Activated T-helper 2 cell treated with anti-CD3 and anti-CD28 coated beads, Interferon-gamma antibody, Interleukin-2, Interleukin-4, amounts not matched to agents 10 μg/mL and 5 μg/mL and 100 μg/mL, durations not matched to agents 14 hours and 24 hours and 36 hours (primary cell): ENCODE measurements around the gene SLC29A3. TPM values are rescaled to one million over a fixed set of nuclear protein-coding genes. Genes with fewer than 3 reads are reported as not detected.
A peak's percentile ranks its signal among the peaks of the same experiment; 100 is the strongest.
"Not testable (repeated sequence)": the region's sequence is repeated elsewhere in the genome, so short reads cannot be mapped to it uniquely, and the experiment has no call there.

ENCODE experiments used
- DNase-seq: peaks from one replicate; pipeline ENCODE4 v3.0.0; 2021; ENCODE audit warnings: low spot score
- H3K27ac Mint-ChIP-seq: one replicate; pipeline ENCODE4 v1.8.0; 2021; ENCODE audit warnings: mixed read lengths
- H3K27me3 Mint-ChIP-seq: one replicate; pipeline ENCODE4 v1.8.0; 2021; ENCODE audit warnings: low read depth, mixed read lengths
- H3K36me3 Mint-ChIP-seq: one replicate; pipeline ENCODE4 v1.8.0; 2021; ENCODE audit warnings: low read depth, mixed read lengths
- H3K4me1 Mint-ChIP-seq: one replicate; pipeline ENCODE4 v1.8.0; 2021; ENCODE audit warnings: low read depth, mixed read lengths
- H3K4me3 Mint-ChIP-seq: one replicate; pipeline ENCODE4 v1.8.0; 2021; ENCODE audit warnings: low read depth, mild to moderate bottlenecking, moderate library complexity, mixed read lengths
- H3K9me3 Mint-ChIP-seq: one replicate; pipeline ENCODE4 v1.8.0; 2021; ENCODE audit warnings: mixed read lengths
- intact Hi-C: fragments of 100-400 bp; cut with micrococcal nuclease; formaldehyde crosslinking; loops from one replicate; pipeline ENCODE4 v1.15.1; 2023
- total RNA-seq: library from RNA; stranded (reverse); gene quantifications from 2 replicates; pipeline ENCODE4 v1.2.3, GENCODE V29; 2022

Gene SLC29A3
- 7.2 and 7.3 TPM in 2 replicates for total RNA-seq

DNA sequence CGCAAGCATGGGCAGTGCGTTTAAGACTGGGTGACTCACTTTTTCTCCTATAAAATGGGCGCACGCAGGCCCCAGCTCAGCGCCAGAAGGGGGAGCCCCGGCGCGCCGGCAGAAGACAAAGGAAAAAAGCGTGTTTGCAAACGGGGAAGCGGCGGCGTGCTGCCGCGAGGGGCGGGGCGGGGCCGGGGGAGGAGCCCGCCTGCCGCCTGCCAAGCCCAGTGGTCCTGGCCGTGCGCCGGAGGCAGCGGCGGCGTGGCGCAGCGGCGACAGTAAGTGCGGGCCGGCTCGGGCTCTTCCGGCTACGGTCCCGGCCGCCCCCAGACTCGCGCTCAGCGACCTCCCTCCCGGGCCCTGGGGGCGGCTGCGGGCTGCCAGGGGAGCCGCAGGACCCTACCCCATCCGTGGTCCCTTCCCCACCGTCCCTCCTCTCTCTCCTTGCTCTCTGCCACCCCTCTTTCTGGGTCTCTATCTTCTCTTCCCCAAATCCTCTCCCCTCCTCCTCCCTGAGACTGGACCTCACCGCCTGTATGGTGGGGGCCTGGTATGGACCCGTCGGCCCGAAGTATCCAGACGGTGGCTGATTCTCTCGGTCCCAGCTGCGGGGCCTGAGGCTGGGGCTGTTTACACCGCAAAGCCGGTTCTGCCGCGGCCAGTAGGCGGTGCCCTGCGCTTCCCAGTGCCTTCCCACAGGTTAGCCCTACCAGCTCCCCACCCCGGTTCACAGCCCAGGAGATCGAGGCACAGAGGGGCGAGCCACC is at the start of gene SLC29A3:
TSS of gene SLC29A3 (plus strand) at position 218 of the 758 bp plus-strand sequence. CDS start at position 269, 51 bp downstream.
- H3K9me3 Mint-ChIP-seq, result no peaks in the 10 kb centered on the region
- peak within 1 kb of the TSS; percentile 91 for H3K27ac Mint-ChIP-seq
- H3K36me3 Mint-ChIP-seq, result peaks cover 15% of the 10 kb centered on the region
- peak; percentile 86 for DNase-seq
- peak within 1 kb of the TSS; percentile 99 for H3K4me3 Mint-ChIP-seq
- H3K4me1 Mint-ChIP-seq, result peaks cover 39% of the 10 kb centered on the region
- intact Hi-C loops, result loop anchor here (1.0 to 10.0 kb wide), 6 partner anchors 58 to 1016 kb away; no protein-coding TSS in a partner anchor
- no peaks in the 10 kb centered on the region for H3K27me3 Mint-ChIP-seq

DNA sequence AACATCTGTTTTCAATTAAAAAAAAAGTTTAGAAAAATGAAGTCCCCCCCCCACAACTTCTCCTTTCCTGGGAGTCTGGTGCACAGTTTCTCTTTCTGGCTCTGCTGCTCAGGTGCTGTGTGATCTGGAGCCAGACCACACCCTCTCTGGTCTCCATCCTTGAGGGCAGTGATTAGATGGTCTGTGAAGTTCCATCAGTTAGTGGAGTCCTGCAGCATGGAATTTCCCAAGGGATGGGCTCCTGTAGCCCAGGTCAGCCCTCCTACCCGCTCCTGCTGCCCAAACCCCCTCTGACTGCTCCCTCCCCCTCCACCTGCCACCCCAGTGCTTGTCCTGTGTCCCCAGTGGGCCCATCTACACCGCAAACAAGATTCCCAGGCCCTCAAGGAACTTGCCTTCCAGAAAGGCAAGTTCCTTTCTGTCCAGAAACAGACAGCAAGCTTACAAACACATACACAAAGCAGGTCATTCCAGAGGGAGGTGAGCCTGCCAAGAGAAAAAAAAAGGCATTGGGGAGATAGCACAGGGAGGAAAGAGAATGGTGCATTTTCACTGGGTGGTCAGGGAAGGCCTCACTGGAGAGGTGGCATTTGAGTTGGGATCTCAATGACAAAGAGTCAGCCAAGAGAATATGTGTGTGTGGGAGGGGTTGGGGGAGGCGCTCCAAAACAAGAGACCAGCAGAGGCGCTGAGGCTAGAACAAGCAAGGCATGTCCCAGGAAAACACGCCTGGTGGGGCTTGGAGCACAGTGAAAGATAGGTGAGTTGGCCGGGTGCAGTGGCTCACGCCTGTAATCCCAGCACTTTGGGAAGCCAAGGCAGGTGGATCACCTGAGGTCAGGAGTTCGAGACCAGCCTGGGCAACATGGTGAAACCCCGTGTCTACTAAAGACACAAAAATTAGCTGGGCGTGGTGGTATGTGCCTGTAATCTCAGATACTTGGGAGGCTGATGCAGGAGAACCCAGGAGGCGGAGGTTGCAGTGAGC is 49.5 kb upstream of the SLC29A3 start:
- no peak for DNase-seq
- no peak overlapping the region for H3K4me3 Mint-ChIP-seq
- no peaks in the 10 kb centered on the region for H3K9me3 Mint-ChIP-seq
- no peaks in the 10 kb centered on the region for H3K4me1 Mint-ChIP-seq
- H3K27ac Mint-ChIP-seq, result no peak overlapping the region
- no peaks in the 10 kb centered on the region for H3K27me3 Mint-ChIP-seq
- H3K36me3 Mint-ChIP-seq, result no peaks in the 10 kb centered on the region
- intact Hi-C loops, result no loop called here

DNA sequence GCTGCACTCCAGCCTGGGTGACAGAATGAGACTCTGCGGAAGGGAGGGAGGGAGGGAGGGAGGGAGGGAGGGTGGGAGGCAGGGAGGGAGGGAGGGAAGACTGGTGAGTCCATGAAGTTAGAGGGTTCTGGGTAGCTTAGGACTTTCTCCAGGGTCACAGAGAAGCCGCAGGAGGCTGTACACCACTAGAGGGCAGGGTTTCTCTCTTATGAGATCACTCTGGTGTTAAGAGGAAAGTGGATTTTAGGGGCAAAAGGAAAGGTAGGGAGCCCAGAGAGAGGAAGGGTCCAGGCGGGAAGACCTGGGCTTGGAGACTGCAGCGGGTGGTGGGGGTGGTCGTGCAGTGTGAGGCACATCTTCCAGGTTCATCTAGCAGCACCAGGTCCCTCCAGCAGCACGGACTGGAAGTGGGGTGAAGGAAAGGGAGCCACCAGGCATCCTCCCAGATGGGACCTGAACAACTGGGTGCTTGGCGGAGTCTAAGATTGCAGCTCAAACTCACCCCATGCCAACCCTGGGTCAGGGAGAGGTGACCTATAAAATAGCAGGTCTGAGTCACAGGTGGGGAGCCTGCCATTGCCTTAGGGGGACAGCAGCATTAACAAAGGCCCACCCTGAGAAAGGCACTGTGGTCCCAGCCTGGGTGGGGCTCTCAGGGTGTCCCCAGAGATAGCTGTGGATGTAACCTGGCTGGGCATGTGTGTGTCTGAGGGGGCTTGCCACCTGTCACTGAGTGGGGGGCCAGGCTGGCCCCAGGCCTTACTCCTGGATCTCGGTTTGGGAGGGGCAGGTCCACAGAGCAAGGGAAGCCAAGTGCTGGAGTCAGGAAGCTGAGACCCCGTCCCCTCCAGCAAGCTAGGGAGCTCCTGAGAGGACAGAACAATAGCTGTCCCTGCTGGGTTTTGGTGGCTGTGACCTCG is 48.5 kb upstream of the SLC29A3 start:
- Mint-ChIP-seq H3K27ac (no peak overlapping the region), H3K36me3 (no peaks in the 10 kb centered on the region), H3K9me3 (no peaks in the 10 kb centered on the region), H3K4me1 (no peaks in the 10 kb centered on the region), H3K27me3 (no peaks in the 10 kb centered on the region), H3K4me3 (no peak overlapping the region)
- intact Hi-C loops, result no loop called here
- DNase-seq, result no peak

DNA sequence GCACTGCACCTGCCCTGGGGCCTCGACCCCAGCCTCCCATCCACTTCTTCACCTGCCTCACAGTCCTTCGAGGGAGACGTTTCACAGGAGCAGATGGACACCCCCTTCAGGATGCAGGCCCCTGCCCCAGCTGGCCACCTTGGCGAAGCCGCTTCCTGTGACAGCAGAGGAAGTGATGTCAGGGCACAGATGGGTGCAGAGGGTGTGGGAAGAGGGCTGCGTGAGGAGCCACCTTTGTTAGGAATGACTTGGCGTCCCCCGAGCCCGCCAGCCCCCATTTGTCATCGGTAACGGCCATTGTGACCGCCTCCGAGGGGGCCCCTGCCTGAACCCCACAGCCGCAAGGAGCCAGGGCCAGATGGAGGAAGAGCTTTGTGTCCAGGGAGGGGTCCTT is 47.4 kb upstream of the SLC29A3 start:
- no peak overlapping the region for H3K27ac Mint-ChIP-seq
- no peak overlapping the region for H3K4me3 Mint-ChIP-seq
- no peaks in the 10 kb centered on the region for H3K27me3 Mint-ChIP-seq
- H3K9me3 Mint-ChIP-seq, result no peaks in the 10 kb centered on the region
- DNase-seq, result no peak
- H3K36me3 Mint-ChIP-seq, result no peaks in the 10 kb centered on the region
- no peaks in the 10 kb centered on the region for H3K4me1 Mint-ChIP-seq
- intact Hi-C loops, result no loop called here

DNA sequence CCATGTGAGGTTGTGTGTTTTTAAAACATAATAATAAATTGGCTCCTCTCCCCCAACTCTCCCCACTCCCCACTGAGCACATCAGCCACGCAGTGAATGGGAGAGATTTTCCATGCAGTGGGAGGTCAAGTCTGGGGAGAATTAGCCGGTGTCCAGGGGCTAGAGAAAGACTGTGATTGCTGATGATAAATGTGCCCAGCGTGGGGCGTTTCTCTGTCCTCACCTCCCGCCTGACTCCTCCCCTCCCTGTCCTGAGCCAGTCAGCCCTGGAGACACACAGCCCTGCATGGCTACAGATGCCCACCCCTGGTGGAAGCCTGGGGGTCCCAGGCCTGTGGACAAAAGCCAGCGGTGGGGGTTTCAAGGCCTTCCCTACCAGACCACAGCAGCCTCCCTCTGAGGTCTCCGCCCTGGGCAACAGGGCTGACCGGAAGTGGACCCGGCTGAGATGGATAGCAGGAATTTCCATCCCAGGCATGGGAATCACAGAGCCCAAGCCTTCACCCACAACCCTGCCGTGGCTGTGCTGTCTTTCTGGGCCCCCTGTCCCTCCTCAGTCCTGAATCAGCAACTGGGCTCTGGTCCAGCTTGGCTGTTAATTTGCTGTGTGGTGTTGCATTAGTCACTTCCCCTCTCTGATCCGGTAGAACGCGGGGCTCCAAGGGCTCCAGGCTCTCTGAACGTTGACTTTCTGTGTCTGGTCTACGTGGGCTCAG is 46.8 kb upstream of the SLC29A3 start:
- no peak for DNase-seq
- Mint-ChIP-seq H3K27me3 (no peaks in the 10 kb centered on the region), H3K27ac (no peak overlapping the region), H3K4me3 (no peak overlapping the region), H3K9me3 (no peaks in the 10 kb centered on the region), H3K4me1 (no peaks in the 10 kb centered on the region), H3K36me3 (no peaks in the 10 kb centered on the region)
- intact Hi-C loops, result no loop called here

DNA sequence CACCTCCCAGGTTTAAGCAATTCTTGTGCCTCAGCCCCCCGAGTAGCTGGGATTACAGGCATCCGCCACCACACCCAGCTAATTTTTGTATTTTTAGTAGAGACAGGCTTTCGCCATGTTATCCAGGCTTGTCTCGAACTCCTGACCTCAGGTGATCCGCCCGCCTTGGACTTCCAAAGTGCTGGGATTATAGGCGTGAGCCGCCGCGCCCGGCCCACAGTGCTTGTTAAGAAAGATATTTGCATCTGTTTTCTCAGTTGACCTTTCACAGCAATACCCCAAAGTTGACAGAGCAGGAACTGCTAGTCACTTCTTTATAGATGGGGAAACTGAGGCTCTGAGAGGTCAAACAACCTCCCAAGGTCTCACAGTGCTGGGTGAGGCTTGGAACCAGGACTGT is 46.1 kb upstream of the SLC29A3 start:
- H3K4me3 Mint-ChIP-seq, H3K27me3 Mint-ChIP-seq, H3K27ac Mint-ChIP-seq, H3K9me3 Mint-ChIP-seq, H3K36me3 Mint-ChIP-seq, DNase-seq, intact Hi-C loops, H3K4me1 Mint-ChIP-seq: not testable (repeated sequence)

DNA sequence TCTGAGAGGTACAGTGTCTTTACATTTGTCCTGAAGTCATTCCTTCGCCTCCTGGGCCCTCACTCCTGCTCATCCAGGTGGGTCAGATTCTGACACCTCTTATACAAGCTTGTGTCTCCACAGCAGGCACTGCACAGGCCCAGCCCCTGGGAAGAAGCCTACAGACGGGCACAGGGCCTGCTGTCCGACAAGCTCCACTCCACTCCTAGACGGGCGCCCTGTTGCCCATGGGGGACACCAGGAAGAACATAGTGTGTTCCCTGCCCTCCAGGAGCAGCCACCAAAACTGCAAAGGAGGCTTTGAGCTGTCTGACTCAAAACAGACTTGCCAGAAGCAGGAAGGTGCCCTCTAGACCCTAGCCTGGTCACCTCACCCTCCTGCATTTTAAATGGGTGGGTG is 45.6 kb upstream of the SLC29A3 start:
- intact Hi-C loops, result no loop called here
- no peak for DNase-seq
- Mint-ChIP-seq H3K36me3 (no peaks in the 10 kb centered on the region), H3K27ac (no peak overlapping the region), H3K9me3 (no peaks in the 10 kb centered on the region), H3K27me3 (no peaks in the 10 kb centered on the region), H3K4me3 (no peak overlapping the region), H3K4me1 (no peaks in the 10 kb centered on the region)

DNA sequence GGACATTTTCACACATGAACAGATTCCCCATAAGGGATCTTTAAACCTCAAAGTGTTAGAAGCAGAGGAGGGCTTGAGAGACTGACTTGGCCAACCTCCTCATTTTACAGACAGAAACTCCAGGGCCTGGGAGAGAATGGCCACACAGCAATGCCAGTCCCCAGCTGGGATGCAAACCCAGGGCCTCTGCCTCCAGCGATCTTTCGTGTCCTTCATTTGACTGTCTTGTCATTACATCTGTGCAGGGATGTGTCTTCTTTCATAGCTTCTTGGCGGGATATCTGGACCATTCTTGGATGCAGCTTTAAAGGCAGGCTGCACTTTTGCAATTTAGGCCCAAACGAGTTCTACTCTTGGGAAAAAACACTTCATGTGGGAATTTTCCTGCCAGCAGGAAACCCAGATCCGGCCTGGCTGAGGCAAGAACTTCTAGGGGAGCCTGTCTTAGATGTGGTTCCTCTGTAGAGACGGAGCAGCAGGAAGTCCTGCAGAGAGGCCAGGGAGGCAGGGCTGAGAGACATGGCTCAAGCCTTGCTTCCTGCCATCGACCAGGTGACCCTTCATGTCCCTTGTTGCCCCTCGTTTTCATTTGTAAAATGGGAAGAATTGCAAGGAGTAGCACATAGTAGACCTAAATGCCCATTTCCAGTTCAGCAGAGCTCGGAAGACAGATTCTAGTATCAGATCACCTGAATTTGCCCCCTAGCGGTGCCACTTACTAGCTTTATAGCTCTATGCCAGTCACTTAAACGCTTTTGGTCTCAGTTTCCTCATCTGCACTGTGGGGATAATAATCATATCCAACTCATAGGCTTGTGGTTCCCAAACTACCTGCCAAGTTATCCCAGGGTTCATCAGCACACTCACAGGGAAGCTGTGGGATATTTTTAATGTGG is 43.9 kb upstream of the SLC29A3 start:
- Mint-ChIP-seq H3K27me3 (no peaks in the 10 kb centered on the region), H3K36me3 (no peaks in the 10 kb centered on the region), H3K4me1 (no peaks in the 10 kb centered on the region), H3K4me3 (no peak overlapping the region), H3K9me3 (no peaks in the 10 kb centered on the region), H3K27ac (no peak overlapping the region)
- DNase-seq, result no peak
- intact Hi-C loops, result no loop called here

DNA sequence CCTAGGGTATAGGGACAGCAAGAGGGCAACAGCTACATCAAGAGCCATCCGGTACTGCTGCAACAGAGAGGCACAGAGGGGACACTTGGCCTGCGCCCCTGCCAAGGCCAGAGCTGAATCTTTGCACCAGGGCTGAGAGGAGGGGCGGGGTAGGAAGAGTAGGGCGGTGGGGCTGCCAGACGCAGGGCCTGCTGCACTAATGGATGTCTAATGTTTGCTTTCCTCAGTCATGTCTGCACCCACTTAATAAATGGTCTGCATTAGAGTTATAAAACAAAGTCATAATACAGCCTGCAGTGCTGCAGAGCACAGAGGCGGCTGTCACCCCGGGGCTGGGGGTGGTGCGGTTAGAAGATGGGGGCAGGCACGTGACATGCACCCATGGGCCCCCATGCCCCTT is 42.2 kb upstream of the SLC29A3 start:
- Mint-ChIP-seq H3K27me3 (no peaks in the 10 kb centered on the region), H3K9me3 (no peaks in the 10 kb centered on the region), H3K27ac (no peak overlapping the region), H3K36me3 (no peaks in the 10 kb centered on the region), H3K4me3 (no peak overlapping the region), H3K4me1 (no peaks in the 10 kb centered on the region)
- DNase-seq, result no peak
- intact Hi-C loops, result no loop called here

DNA sequence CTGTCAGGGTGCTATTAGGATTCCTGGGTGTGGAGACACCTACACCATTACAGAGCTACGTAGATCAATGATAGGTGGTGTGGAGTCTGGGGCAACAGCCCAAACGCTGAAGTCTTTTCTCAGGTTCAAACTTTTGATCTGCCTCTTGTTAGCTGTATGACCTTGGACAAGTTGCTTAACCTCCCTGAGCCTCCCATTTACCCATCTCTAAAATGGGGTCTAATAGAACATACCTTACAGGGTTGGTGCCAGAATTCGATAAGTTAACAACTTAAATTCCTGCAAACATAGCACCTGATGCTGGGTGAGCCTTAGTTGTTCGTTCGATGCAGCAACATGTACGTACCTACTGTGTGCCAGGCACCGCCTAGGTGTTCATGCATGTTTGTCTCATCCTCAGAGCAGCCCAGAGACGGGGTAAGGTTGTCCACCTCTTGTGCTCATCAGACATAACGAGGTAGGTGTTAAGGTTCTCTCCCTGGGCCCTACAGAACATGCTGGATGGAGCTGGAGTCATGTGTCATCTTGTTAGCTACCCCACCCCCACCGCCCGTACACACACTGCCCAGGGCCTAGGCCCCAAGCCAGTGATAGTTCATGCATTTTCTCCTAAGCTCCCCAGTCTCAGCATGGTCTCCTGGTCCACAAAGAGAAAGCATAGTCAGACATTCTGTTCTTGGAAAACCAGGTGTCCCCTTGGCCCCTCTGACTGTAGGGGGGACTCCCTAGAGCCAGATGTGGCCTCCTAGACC is 41.0 kb upstream of the SLC29A3 start:
- intact Hi-C loops, result no loop called here

More for the DNA sequence above, 41.0 kb upstream of the SLC29A3 start:
- Mint-ChIP-seq H3K9me3 (no peaks in the 10 kb centered on the region), H3K36me3 (no peaks in the 10 kb centered on the region), H3K27me3 (no peaks in the 10 kb centered on the region), H3K27ac (no peak overlapping the region), H3K4me1 (no peaks in the 10 kb centered on the region), H3K4me3 (no peak overlapping the region)
- no peak for DNase-seq
